GM18868 (cell line): ENCODE data around the gene EFHC1.
"Not testable (repeated sequence)": the region's sequence is repeated elsewhere in the genome, so short reads cannot be mapped to it uniquely, and the experiment has no call there.

ENCODE experiments used
- ATAC-seq: cut with Tn5 transposase; IDR thresholded peaks from one replicate; pipeline ENCODE4 v1.9.1; 2021; ENCODE audit warnings: mild to moderate bottlenecking, moderate library complexity; ENCODE audit not compliant: unreplicated experiment

The EFHC1 gene

GRCh38 chr6:52433294-52433693, 13.2 kb downstream of the EFHC1 start:
- ATAC-seq: not testable (repeated sequence)

- no peak for ATAC-seq
These were observed 15.2 kb downstream of the EFHC1 start for GRCh38 chr6:52435345-52435744.

- no peak for ATAC-seq
These were observed 18.8 kb downstream of the EFHC1 start for GRCh38 chr6:52438926-52439325.

GRCh38 chr6:52454556-52454955, 34.4 kb downstream of the EFHC1 start:
- no peak for ATAC-seq

- no peak for ATAC-seq
These were observed 37.0 kb downstream of the EFHC1 start for GRCh38 chr6:52457096-52457495.

GRCh38 chr6:52461194-52461593, 41.1 kb downstream of the EFHC1 start:
- not testable (repeated sequence) for ATAC-seq

- no peak for ATAC-seq
These were observed 54.0 kb downstream of the EFHC1 start for GRCh38 chr6:52474173-52474572.

GRCh38 chr6:52475307-52475706, 55.2 kb downstream of the EFHC1 start:
- ATAC-seq: no peak

GRCh38 chr6:52482903-52483670, 62.9 kb downstream of the EFHC1 start:
- no peak for ATAC-seq

GRCh38 chr6:52483671-52484003, 63.5 kb downstream of the EFHC1 start:
- ATAC-seq: no peak

GRCh38 chr6:52489881-52490280, 69.7 kb downstream of the EFHC1 start:
- ATAC-seq: no peak

GRCh38 chr6:52491203-52492069, 71.3 kb downstream of the EFHC1 start:
- ATAC-seq: peak; percentile 59

- no peak for ATAC-seq
These were observed 73.5 kb downstream of the EFHC1 start for GRCh38 chr6:52493669-52494068.

GRCh38 chr6:52494298-52495072, 74.3 kb downstream of the EFHC1 start:
- no peak for ATAC-seq

- no peak for ATAC-seq
These were observed 75.8 kb downstream of the EFHC1 start for GRCh38 chr6:52495922-52496321.

- ATAC-seq: no peak
These were observed 76.5 kb downstream of the EFHC1 start for GRCh38 chr6:52496631-52497030.

GRCh38 chr6:52497652-52498408, 77.7 kb downstream of the EFHC1 start:
- peak; percentile 81 for ATAC-seq

GRCh38 chr6:52498538-52499017, 78.4 kb downstream of the EFHC1 start:
- ATAC-seq: peak; percentile 36

GRCh38 chr6:52499026-52499425, 78.9 kb downstream of the EFHC1 start:
- no peak for ATAC-seq

- no peak for ATAC-seq
These were observed 79.6 kb downstream of the EFHC1 start for GRCh38 chr6:52499681-52500236.
